Liver (tissue), 3 donors: Measurements from ENCODE around the gene TMEM8B.

ENCODE experiments used
- CTCF ChIP-seq: fragments of 150-350 bp; IDR thresholded peaks from 2 replicates; pipeline ENCODE4 v1.5.1; 2017; ENCODE audit warnings: improper control_type of control experiment, low read depth, low read length; ENCODE audit not compliant: missing input control
- EGR1 ChIP-seq, 2 donors: IDR thresholded peaks; 2 replicates each; pipeline ENCODE4 v1.6.1; 2016 to 2018; ENCODE audit warnings: antibody characterized with exemption in 2 of 2, low read depth in 2 of 2
- FOXA1 ChIP-seq: IDR thresholded peaks from 2 replicates; pipeline ENCODE4 v1.6.1; 2016; ENCODE audit warnings: antibody characterized with exemption
- GABPA ChIP-seq, 2 donors: IDR thresholded peaks in 1 of 2; conservative IDR thresholded peaks in 1 of 2; 2 replicates each; pipeline ENCODE4 v1.6.1; 2016; ENCODE audit warnings: antibody characterized with exemption in 2 of 2, mild to moderate bottlenecking in 1 of 2, moderate library complexity in 1 of 2
- MAX ChIP-seq: IDR thresholded peaks from 2 replicates; pipeline ENCODE4 v1.6.1; 2016; ENCODE audit warnings: antibody characterized with exemption
- NR2F2 ChIP-seq: IDR thresholded peaks from 2 replicates; pipeline ENCODE4 v1.6.1; 2016; ENCODE audit warnings: antibody characterized with exemption
- REST ChIP-seq: IDR thresholded peaks from 2 replicates; pipeline ENCODE4 v1.6.1; 2016; ENCODE audit warnings: antibody characterized with exemption, mild to moderate bottlenecking
- RXRA ChIP-seq, 2 donors: IDR thresholded peaks; 2 replicates each; pipeline ENCODE4 v1.6.1; 2017 to 2018; ENCODE audit warnings: antibody characterized with exemption in 2 of 2, mild to moderate bottlenecking in 1 of 2
- donor health status: healthy.
- donor health status: healthy.

GRCh38 chr9:35861161-35861897 lies 32.3 kb downstream of the TMEM8B start:
- TF ChIP-seq EGR1 (IDR thresholded peaks at IDR 0.05; ENCODE audit: low read depth in 2 of 2) (no peak), CTCF (no peak), MAX (no peak), FOXA1 (no peak), NR2F2 (no peak), REST (no peak), RXRA (IDR thresholded peaks at IDR 0.05) (no peak), GABPA (IDR thresholded peaks at IDR 0.05 in 1 of 2, conservative IDR thresholded peaks at IDR 0.05 in 1 of 2) (no peak)
